ENCODE data around the gene LMX1B. TPM values are rescaled to one million over a fixed set of nuclear protein-coding genes. Genes with fewer than 3 reads are reported as not detected.
A peak's percentile ranks its signal among the peaks of the same experiment; 100 is the strongest.
"Not testable (repeated sequence)": the region's sequence is repeated elsewhere in the genome, so short reads cannot be mapped to it uniquely, and the experiment has no call there.

LMX1B gene
- total RNA-seq, 2 donors from 2014 or later = not detected

- not testable (repeated sequence) for DNase-seq (ENCODE audit: low spot score in 2 of 2); ATAC-seq; H3K27ac Mint-ChIP-seq
These were observed 103.7 kb downstream of the LMX1B start for GRCh38 chr9:126717441-126717840.

GRCh38 chr9:126719618-126720031 is 105.9 kb downstream of the LMX1B start:
- no peaks in the 10 kb centered on the region for H3K36me3 Mint-ChIP-seq
- H3K27ac Mint-ChIP-seq = peak overlapping the region; percentile 84 to 87
- peak; percentile 54 to 64 for ATAC-seq
- H3K9me3 Mint-ChIP-seq = no peaks in the 10 kb centered on the region
- peak; percentile 79 to 84 for DNase-seq (ENCODE audit: low spot score in 2 of 2)

More at GRCh38 chr9:126717441-126717840, 103.7 kb downstream of the LMX1B start:
- not testable (repeated sequence) for H3K9me3 Mint-ChIP-seq, H3K36me3 Mint-ChIP-seq

- H3K9me3 Mint-ChIP-seq = no peaks in the 10 kb centered on the region
- DNase-seq (ENCODE audit: low spot score in 2 of 2) (no peak), ATAC-seq (no peak)
- H3K27ac Mint-ChIP-seq = peak overlapping the region; percentile 84 to 87
- no peaks in the 10 kb centered on the region for H3K36me3 Mint-ChIP-seq
These were observed 106.3 kb downstream of the LMX1B start for GRCh38 chr9:126720036-126720435.

- Mint-ChIP-seq H3K9me3 (no peaks in the 10 kb centered on the region), H3K36me3 (no peaks in the 10 kb centered on the region), H3K27ac (peak overlapping the region; percentile 56 to 84)
- ATAC-seq (peak in 1 of 2 donors; percentile 13), DNase-seq (ENCODE audit: low spot score in 2 of 2) (no peak)
These were observed 107.2 kb downstream of the LMX1B start for GRCh38 chr9:126720661-126721563.

GRCh38 chr9:126721564-126721981 is 107.8 kb downstream of the LMX1B start:
- peak overlapping the region; percentile 72 to 84 for H3K27ac Mint-ChIP-seq
- ATAC-seq (no peak), DNase-seq (ENCODE audit: low spot score in 2 of 2) (no peak)
- H3K9me3 Mint-ChIP-seq = no peaks in the 10 kb centered on the region
- no peaks in the 10 kb centered on the region for H3K36me3 Mint-ChIP-seq

- ATAC-seq = peak; percentile 67 to 80
- DNase-seq (ENCODE audit: low spot score in 2 of 2) = peak; percentile 87 to 92
- no peaks in the 10 kb centered on the region for H3K9me3 Mint-ChIP-seq
- no peaks in the 10 kb centered on the region for H3K36me3 Mint-ChIP-seq
- H3K27ac Mint-ChIP-seq = peak overlapping the region; percentile 72 to 88
These were observed 108.7 kb downstream of the LMX1B start for GRCh38 chr9:126722252-126722921.

GRCh38 chr9:126722922-126723806 is 109.4 kb downstream of the LMX1B start:
- Mint-ChIP-seq H3K27ac (peak overlapping the region; percentile 88 to 95), H3K9me3 (no peaks in the 10 kb centered on the region), H3K36me3 (no peaks in the 10 kb centered on the region)
- DNase-seq (ENCODE audit: low spot score in 2 of 2) = peak; percentile 66 to 72
- ATAC-seq = peak; percentile 70 to 75

- DNase-seq (ENCODE audit: low spot score in 2 of 2) = no peak
- no peaks in the 10 kb centered on the region for H3K9me3 Mint-ChIP-seq
- H3K27ac Mint-ChIP-seq = peak overlapping the region in 1 of 2 donors; percentile 88
- H3K36me3 Mint-ChIP-seq = no peaks in the 10 kb centered on the region
- ATAC-seq = no peak
These were observed 110.1 kb downstream of the LMX1B start for GRCh38 chr9:126723807-126724172.

- ATAC-seq (no peak), DNase-seq (ENCODE audit: low spot score in 2 of 2) (no peak)
- H3K36me3 Mint-ChIP-seq = no peaks in the 10 kb centered on the region
- peak overlapping the region in 1 of 2 donors; percentile 88 for H3K27ac Mint-ChIP-seq
- no peaks in the 10 kb centered on the region for H3K9me3 Mint-ChIP-seq
These were observed 110.5 kb downstream of the LMX1B start for GRCh38 chr9:126724226-126724625.

- not testable (repeated sequence) for H3K9me3 Mint-ChIP-seq; H3K27ac Mint-ChIP-seq; H3K36me3 Mint-ChIP-seq; DNase-seq (ENCODE audit: low spot score in 2 of 2); ATAC-seq
These were observed 111.8 kb downstream of the LMX1B start for GRCh38 chr9:126725485-126725884.

- not testable (repeated sequence) for H3K27ac Mint-ChIP-seq; H3K36me3 Mint-ChIP-seq; DNase-seq (ENCODE audit: low spot score in 2 of 2); H3K9me3 Mint-ChIP-seq; ATAC-seq
These were observed 114.5 kb downstream of the LMX1B start for GRCh38 chr9:126728210-126728609.

- peaks cover 18 to 20% of the 10 kb centered on the region in 2 donors for H3K36me3 Mint-ChIP-seq
- not testable (repeated sequence) for ATAC-seq
These were observed 116.9 kb downstream of the LMX1B start for GRCh38 chr9:126730592-126730991.

GRCh38 chr9:126733005-126733404 is 119.3 kb downstream of the LMX1B start:
- ATAC-seq (no peak), DNase-seq (ENCODE audit: low spot score in 2 of 2) (no peak)
- H3K9me3 Mint-ChIP-seq = peaks cover 7 to 17% of the 10 kb centered on the region in 2 donors
- peaks cover 19 to 21% of the 10 kb centered on the region in 2 donors for H3K36me3 Mint-ChIP-seq
- H3K27ac Mint-ChIP-seq = no peak overlapping the region

More at GRCh38 chr9:126730592-126730991, 116.9 kb downstream of the LMX1B start:
- peaks cover 3 to 12% of the 10 kb centered on the region in 2 donors for H3K9me3 Mint-ChIP-seq
- DNase-seq (ENCODE audit: low spot score in 2 of 2); H3K27ac Mint-ChIP-seq: not testable (repeated sequence)

- Mint-ChIP-seq H3K9me3 (peaks cover 7 to 20% of the 10 kb centered on the region in 2 donors), H3K27ac (no peak overlapping the region), H3K36me3 (peaks cover 19 to 21% of the 10 kb centered on the region in 2 donors)
- no peak for DNase-seq (ENCODE audit: low spot score in 2 of 2)
- ATAC-seq = no peak
These were observed 121.1 kb downstream of the LMX1B start for GRCh38 chr9:126734877-126735276.

- peaks cover 19 to 21% of the 10 kb centered on the region in 2 donors for H3K36me3 Mint-ChIP-seq
- ATAC-seq (no peak), DNase-seq (ENCODE audit: low spot score in 2 of 2) (no peak)
- H3K9me3 Mint-ChIP-seq = peaks cover 7 to 20% of the 10 kb centered on the region in 2 donors
- no peak overlapping the region for H3K27ac Mint-ChIP-seq
These were observed 121.8 kb downstream of the LMX1B start for GRCh38 chr9:126735482-126735881.

GRCh38 chr9:126738553-126738952 is 124.8 kb downstream of the LMX1B start:
- peaks cover 19 to 20% of the 10 kb centered on the region in 2 donors for H3K36me3 Mint-ChIP-seq
- peaks cover 7 to 20% of the 10 kb centered on the region in 2 donors for H3K9me3 Mint-ChIP-seq
- DNase-seq (ENCODE audit: low spot score in 2 of 2) (no peak), ATAC-seq (peak; percentile 66 to 90)
- H3K27ac Mint-ChIP-seq = no peak overlapping the region

All from activated naive CD4-positive, alpha-beta T cell treated with anti-CD3 and anti-CD28 coated beads, Interleukin-2, amount 50 U/mL, for 72 hours (primary cell).